Right ventricle myocardium superior (tissue), 1 donor: ENCODE measurements around the gene PPP4R2. TPM values are rescaled to one million over a fixed set of nuclear protein-coding genes. Genes with fewer than 3 reads are reported as not detected.

Source experiments
- ATAC-seq: fragments of 200-7000 bp; cut with Tn5 transposase; one replicate; pipeline ENCODE4 v1.9.1; 2020; ENCODE audit warnings: mild to moderate bottlenecking; ENCODE audit not compliant: poor library complexity
- DNase-seq: peaks from one replicate; pipeline ENCODE4 v3.0.0-alpha.2; 2020
- intact Hi-C: fragments of 100-400 bp; cut with DNase I; formaldehyde crosslinking; loops from one replicate; pipeline ENCODE4 v1.11.2; 2022
- total RNA-seq: library from RNA; stranded (reverse); fragmentation: NEBNext Ultra II Directional; extraction: Animal tissue kit (Norgen Biotek cat#: 25700); gene quantifications from one replicate; pipeline ENCODE4 v1.2.1, GENCODE V29; 2021
- donor health status: DM: no; HTN: yes; CAD: no; lungs with severe emphysema.

The PPP4R2 gene
- total RNA-seq, 1 donor from 2014 or later = 58.6 TPM

- no peak for ATAC-seq
- intact Hi-C loops = loop anchor here (10.0 kb wide), 2 partner anchors 146 to 1206 kb away; no protein-coding TSS in a partner anchor
- no peak for DNase-seq
Observed at GRCh38 chr3:73080216-73080966, 83.8 kb downstream of the PPP4R2 start.

GRCh38 chr3:73081140-73081539 lies 84.5 kb downstream of the PPP4R2 start:
- intact Hi-C loops = loop anchor here (10.0 kb wide), 2 partner anchors 146 to 1206 kb away; no protein-coding TSS in a partner anchor
- ATAC-seq (no peak), DNase-seq (no peak)

- intact Hi-C loops = loop anchor here (10.0 kb wide), 2 partner anchors 149 to 1209 kb away; no protein-coding TSS in a partner anchor
- ATAC-seq = no peak
- DNase-seq = no peak
Observed at GRCh38 chr3:73084170-73084569, 87.6 kb downstream of the PPP4R2 start.

GRCh38 chr3:73086071-73086494 lies 89.5 kb downstream of the PPP4R2 start:
- ATAC-seq (peak; percentile 79), DNase-seq (peak; percentile 55)
- intact Hi-C loops = loop anchor here (5.0 to 10.0 kb wide), 3 partner anchors 151 to 1211 kb away; no protein-coding TSS in a partner anchor

GRCh38 chr3:73094129-73094528 lies 97.5 kb downstream of the PPP4R2 start:
- no peak for DNase-seq
- ATAC-seq = no peak
- intact Hi-C loops = no loop called here

GRCh38 chr3:73094951-73095350 lies 98.3 kb downstream of the PPP4R2 start:
- DNase-seq = peak; percentile 56

GRCh38 chr3:73096169-73096568 lies 99.6 kb downstream of the PPP4R2 start:
- no peak for ATAC-seq
- intact Hi-C loops = no loop called here
- no peak for DNase-seq

More at GRCh38 chr3:73094951-73095350, 98.3 kb downstream of the PPP4R2 start:
- intact Hi-C loops = no loop called here
- ATAC-seq = peak; percentile 67

GRCh38 chr3:73098026-73098425 lies 101.4 kb downstream of the PPP4R2 start:
- intact Hi-C loops = no loop called here
- ATAC-seq (no peak), DNase-seq (no peak)

- ATAC-seq (no peak), DNase-seq (no peak)
- intact Hi-C loops = no loop called here
Observed at GRCh38 chr3:73098873-73099272, 102.3 kb downstream of the PPP4R2 start.

- ATAC-seq (peak; percentile 91), DNase-seq (peak; percentile 79)
- intact Hi-C loops = loop anchor here (5.0 to 10.0 kb wide), 2 partner anchors 334 to 401 kb away; no protein-coding TSS in a partner anchor
Observed at GRCh38 chr3:73100741-73101559, 104.3 kb downstream of the PPP4R2 start.

GRCh38 chr3:73101881-73102280 lies 105.3 kb downstream of the PPP4R2 start:
- DNase-seq (no peak), ATAC-seq (no peak)
- intact Hi-C loops = loop anchor here (5.0 to 10.0 kb wide), 2 partner anchors 333 to 400 kb away; no protein-coding TSS in a partner anchor

GRCh38 chr3:73107215-73107614 lies 110.6 kb downstream of the PPP4R2 start:
- intact Hi-C loops = loop anchor here (10.0 kb wide), 1 partner anchor 328 kb away; no protein-coding TSS in a partner anchor

GRCh38 chr3:73107676-73108187 lies 111.1 kb downstream of the PPP4R2 start:
- DNase-seq = no peak
- intact Hi-C loops = loop anchor here (10.0 kb wide), 1 partner anchor 327 kb away; no protein-coding TSS in a partner anchor
- ATAC-seq = no peak

More at GRCh38 chr3:73107215-73107614, 110.6 kb downstream of the PPP4R2 start:
- no peak for DNase-seq
- ATAC-seq = no peak

- intact Hi-C loops = loop anchor here (10.0 kb wide), 1 partner anchor 326 kb away; no protein-coding TSS in a partner anchor
- DNase-seq = no peak
- ATAC-seq = no peak
Observed at GRCh38 chr3:73108750-73109149, 112.1 kb downstream of the PPP4R2 start.

- no peak for DNase-seq
- no peak for ATAC-seq
- intact Hi-C loops = no loop called here
Observed at GRCh38 chr3:73110530-73110929, 113.9 kb downstream of the PPP4R2 start.

- ATAC-seq (no peak), DNase-seq (no peak)
- intact Hi-C loops = no loop called here
Observed at GRCh38 chr3:73114711-73115110, 118.1 kb downstream of the PPP4R2 start.

- intact Hi-C loops = no loop called here
- peak; percentile 58 for ATAC-seq
- no peak for DNase-seq
Observed at GRCh38 chr3:73115806-73116205, 119.2 kb downstream of the PPP4R2 start.
